ENCODE results near the gene BAIAP3. TPM values are rescaled to one million over a fixed set of nuclear protein-coding genes. Genes with fewer than 3 reads are reported as not detected.

The BAIAP3 gene
- total RNA-seq, 1 donor from 2014 or later = 6.5 TPM

DNA sequence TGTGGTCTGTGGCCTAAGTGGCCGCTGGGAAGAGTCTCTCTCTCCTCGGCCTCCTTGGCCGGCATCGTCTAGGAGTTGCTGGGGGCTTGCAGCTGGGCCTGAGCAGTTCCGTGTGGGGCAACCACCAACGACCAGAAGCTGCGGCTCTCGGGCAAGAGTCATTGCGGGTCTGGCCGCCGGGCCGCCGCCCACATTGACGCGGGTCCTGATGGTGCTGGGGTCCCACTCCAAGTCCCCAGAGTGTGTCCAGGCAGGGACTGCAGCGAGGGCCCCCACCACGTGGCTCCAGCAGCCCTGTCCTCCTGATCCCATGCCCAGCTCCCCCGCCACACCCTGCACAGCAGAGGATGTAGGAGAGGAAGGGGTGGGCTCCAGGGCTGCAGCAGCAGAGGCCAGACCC is 50.1 kb downstream of the BAIAP3 start:
- Mint-ChIP-seq H3K27ac (ENCODE audit: unreplicated experiment) (no peak overlapping the region), H3K9me3 (ENCODE audit: unreplicated experiment) (no peaks in the 10 kb centered on the region), H3K4me1 (ENCODE audit: unreplicated experiment) (peaks cover 2% of the 10 kb centered on the region), H3K4me3 (ENCODE audit: unreplicated experiment) (no peak overlapping the region), H3K36me3 (ENCODE audit: low read depth, unreplicated experiment) (peaks cover 16% of the 10 kb centered on the region), H3K27me3 (ENCODE audit: unreplicated experiment) (peaks cover 6% of the 10 kb centered on the region)
- TF ChIP-seq, protein P1, sequence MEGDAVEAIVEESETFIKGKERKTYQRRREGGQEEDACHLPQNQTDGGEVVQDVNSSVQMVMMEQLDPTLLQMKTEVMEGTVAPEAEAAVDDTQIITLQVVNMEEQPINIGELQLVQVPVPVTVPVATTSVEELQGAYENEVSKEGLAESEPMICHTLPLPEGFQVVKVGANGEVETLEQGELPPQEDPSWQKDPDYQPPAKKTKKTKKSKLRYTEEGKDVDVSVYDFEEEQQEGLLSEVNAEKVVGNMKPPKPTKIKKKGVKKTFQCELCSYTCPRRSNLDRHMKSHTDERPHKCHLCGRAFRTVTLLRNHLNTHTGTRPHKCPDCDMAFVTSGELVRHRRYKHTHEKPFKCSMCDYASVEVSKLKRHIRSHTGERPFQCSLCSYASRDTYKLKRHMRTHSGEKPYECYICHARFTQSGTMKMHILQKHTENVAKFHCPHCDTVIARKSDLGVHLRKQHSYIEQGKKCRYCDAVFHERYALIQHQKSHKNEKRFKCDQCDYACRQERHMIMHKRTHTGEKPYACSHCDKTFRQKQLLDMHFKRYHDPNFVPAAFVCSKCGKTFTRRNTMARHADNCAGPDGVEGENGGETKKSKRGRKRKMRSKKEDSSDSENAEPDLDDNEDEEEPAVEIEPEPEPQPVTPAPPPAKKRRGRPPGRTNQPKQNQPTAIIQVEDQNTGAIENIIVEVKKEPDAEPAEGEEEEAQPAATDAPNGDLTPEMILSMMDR (IDR thresholded peaks at IDR 0.05; ENCODE audit: unreplicated experiment) = no peak
- no peak for DNase-seq (ENCODE audit: low spot score)

DNA sequence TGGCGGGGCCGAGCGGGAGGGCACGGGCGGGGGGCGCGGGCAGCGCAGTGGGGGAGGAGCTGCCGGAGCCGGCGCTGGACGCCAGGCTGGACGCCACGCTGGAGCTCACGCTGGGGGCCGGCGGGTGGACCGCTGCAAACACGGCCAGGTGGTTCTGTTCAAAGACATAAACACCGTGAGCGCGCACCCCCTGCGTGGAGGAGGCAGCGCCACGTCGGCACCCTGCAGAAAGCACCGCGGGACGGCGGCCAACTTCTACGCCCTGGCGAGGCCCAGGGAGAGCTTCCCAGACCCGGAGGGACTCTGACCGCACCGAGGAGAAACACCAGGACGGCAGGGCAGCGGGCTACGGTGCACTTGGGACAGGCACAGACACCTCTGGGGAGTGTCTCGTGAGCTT is 51.8 kb downstream of the BAIAP3 start:
- Mint-ChIP-seq H3K36me3 (ENCODE audit: low read depth, unreplicated experiment) (peaks cover 11% of the 10 kb centered on the region), H3K27me3 (ENCODE audit: unreplicated experiment) (peaks cover 4% of the 10 kb centered on the region), H3K27ac (ENCODE audit: unreplicated experiment) (no peak overlapping the region), H3K4me1 (ENCODE audit: unreplicated experiment) (no peaks in the 10 kb centered on the region), H3K9me3 (ENCODE audit: unreplicated experiment) (no peaks in the 10 kb centered on the region), H3K4me3 (ENCODE audit: unreplicated experiment) (no peak overlapping the region)
- no peak for DNase-seq (ENCODE audit: low spot score)
- TF ChIP-seq, protein P1 (IDR thresholded peaks at IDR 0.05; ENCODE audit: unreplicated experiment) = no peak

DNA sequence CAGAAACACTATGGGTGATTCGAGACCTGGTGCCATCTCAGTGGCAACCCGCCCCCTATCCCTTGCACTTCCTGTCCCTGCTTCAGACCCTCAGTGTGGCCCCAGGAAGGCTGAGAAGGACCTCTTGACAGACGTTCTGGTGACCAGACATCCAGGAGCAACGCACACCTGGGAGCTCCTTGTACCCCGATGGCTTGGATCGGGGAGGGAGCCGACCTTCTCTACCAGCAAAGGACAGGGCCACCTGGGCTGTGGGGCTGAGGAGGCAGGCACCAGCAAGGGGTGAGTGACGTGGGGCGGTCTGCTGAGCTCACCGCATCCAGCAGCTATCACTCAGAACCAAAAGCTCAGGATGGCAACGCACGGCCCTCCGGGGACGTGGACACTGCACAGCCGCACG is 53.9 kb downstream of the BAIAP3 start:
- Mint-ChIP-seq H3K27me3 (ENCODE audit: unreplicated experiment) (peaks cover 2% of the 10 kb centered on the region), H3K4me1 (ENCODE audit: unreplicated experiment) (no peaks in the 10 kb centered on the region), H3K4me3 (ENCODE audit: unreplicated experiment) (no peak overlapping the region), H3K36me3 (ENCODE audit: low read depth, unreplicated experiment) (peaks cover 11% of the 10 kb centered on the region), H3K9me3 (ENCODE audit: unreplicated experiment) (no peaks in the 10 kb centered on the region), H3K27ac (ENCODE audit: unreplicated experiment) (no peak overlapping the region)
- TF ChIP-seq, protein P1 (IDR thresholded peaks at IDR 0.05; ENCODE audit: unreplicated experiment) = no peak
- no peak for DNase-seq (ENCODE audit: low spot score)

DNA sequence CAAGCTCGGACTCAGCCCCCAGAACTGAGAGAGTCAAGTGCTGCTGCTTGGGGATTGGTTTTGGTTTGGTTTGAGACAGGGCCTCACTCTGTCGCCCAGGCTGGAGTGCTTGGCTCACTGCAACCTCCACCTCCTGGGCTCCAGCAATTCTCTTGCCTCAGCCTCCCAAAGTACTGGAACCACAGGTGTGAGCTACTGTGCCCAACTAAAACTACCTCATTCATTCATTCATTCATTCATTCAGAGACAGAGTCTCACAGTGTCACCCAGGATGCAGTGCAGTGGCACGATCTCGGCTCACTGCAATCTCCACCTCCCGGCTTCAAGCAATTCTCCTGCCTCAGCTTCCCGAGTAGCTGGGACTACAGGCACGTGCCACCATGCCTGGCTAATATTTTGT is 56.3 kb downstream of the BAIAP3 start:
- H3K36me3 Mint-ChIP-seq (ENCODE audit: low read depth, unreplicated experiment) = peaks cover 10% of the 10 kb centered on the region
- H3K27ac Mint-ChIP-seq (ENCODE audit: unreplicated experiment) = no peak overlapping the region
- peaks cover 2% of the 10 kb centered on the region for H3K27me3 Mint-ChIP-seq (ENCODE audit: unreplicated experiment)
- no peak overlapping the region for H3K4me3 Mint-ChIP-seq (ENCODE audit: unreplicated experiment)
- no peak for DNase-seq (ENCODE audit: low spot score)
- H3K9me3 Mint-ChIP-seq (ENCODE audit: unreplicated experiment) = no peaks in the 10 kb centered on the region
- TF ChIP-seq, protein P1 (IDR thresholded peaks at IDR 0.05; ENCODE audit: unreplicated experiment) = no peak
- no peaks in the 10 kb centered on the region for H3K4me1 Mint-ChIP-seq (ENCODE audit: unreplicated experiment)

DNA sequence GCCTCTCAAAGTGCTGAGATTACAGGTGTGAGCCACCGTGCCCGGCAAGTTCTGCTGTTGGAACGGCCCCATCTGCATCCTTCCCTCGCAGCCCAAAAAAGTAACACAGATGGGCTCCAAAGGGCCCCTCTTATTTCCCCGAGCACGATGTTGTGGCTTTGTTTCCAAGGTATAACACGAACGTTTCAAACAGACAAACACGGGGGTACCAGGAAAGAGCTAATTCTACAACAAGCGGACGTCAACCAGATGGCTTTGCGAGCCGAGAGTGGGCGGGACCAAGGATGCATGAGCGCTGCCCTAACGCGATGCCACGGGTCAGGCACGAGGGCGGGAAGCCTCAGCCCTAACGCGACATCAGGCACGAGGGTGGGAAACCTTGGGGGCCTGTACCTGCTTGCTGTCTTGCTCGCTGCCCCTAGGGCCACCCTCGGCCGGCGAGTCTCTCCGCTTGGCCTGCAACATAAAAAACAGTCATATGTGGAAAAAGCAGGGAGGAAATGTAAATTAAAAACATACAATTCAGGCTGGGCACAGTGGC is 56.9 kb downstream of the BAIAP3 start:
- Mint-ChIP-seq H3K36me3 (ENCODE audit: low read depth, unreplicated experiment) (peaks cover 8% of the 10 kb centered on the region), H3K4me3 (ENCODE audit: unreplicated experiment) (peak overlapping the region; percentile 25), H3K27ac (ENCODE audit: unreplicated experiment) (no peak overlapping the region), H3K4me1 (ENCODE audit: unreplicated experiment) (no peaks in the 10 kb centered on the region), H3K27me3 (ENCODE audit: unreplicated experiment) (peaks cover 2% of the 10 kb centered on the region), H3K9me3 (ENCODE audit: unreplicated experiment) (no peaks in the 10 kb centered on the region)
- TF ChIP-seq, protein P1 (IDR thresholded peaks at IDR 0.05; ENCODE audit: unreplicated experiment) = no peak
- no peak for DNase-seq (ENCODE audit: low spot score)
